DND-41 (cell line): Measurements from ENCODE around the gene FMN1.

Experiments used
- CTCF ChIP-seq: IDR thresholded peaks from 2 replicates; pipeline ENCODE4 v1.5.1; 2012; ENCODE audit warnings: borderline replicate concordance, low read length, moderate library complexity, mild to moderate bottlenecking; ENCODE audit not compliant: poor library complexity, severe bottlenecking; ENCODE audit errors: extremely low read depth
- EZH2 ChIP-seq: IDR thresholded peaks from 3 replicates; pipeline ENCODE4 v1.6.1; 2012; ENCODE audit warnings: borderline replicate concordance, low read depth, mild to moderate bottlenecking, moderate library complexity, low read length, inconsistent platforms; ENCODE audit not compliant: severe bottlenecking

DNA sequence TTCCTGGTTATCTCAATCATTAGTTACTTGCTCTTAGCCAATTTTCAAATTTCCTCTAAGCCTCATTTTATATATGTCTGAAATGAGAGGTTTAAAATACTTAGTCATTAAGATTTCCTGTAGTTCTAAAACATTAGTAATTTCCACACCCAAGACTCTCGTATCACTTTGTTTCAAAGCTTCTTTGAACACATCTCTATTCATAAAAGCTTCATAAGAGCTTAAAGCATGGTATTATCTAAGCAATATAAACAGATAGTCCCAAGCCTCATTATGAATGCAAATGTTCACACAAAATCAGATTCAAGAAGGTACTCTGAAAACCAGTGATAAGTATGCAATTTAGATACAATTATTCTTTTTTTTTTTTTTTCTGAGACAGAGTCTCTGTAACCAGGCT lies 217.0 kb downstream of the FMN1 start:
- TF ChIP-seq CTCF (no peak), EZH2 (no peak)
